ENCODE measurements around the gene SNORC.

Gene SNORC

DNA sequence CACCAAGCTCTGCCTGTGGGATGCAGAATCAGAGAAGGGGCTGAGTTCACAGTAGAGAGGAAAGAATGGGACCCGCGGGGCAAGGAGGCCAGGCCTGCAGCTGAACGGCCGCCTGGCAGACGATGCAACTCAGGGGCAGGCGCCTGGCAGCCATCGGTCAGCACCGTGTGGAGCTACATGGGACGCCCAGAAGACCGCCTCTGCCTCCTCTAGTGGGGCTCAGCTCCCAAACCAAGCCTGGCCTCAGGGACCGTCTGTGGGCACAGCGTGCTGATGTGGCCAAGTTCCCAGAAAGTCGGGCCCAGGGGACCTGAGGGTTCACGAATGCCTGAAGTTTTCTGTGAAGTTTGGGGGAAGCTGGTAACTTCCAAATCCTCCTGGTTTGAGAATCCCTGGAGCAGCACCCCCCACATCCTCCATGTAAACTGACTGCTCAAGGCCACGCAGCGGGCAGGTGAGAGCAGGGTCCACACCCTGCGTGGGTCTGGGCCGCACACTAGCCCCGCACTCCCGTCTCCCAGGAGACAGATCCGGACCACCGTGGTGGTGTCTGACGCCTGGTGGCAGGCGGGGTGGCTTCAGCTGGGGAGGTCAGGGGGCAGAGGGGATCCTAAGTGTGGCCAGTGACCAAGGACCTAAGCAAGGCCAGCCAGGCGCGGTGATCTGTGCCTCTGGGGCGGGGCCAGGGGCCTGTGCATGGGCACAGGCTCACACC lies 14.6 kb downstream of the SNORC start:
- H3K4me2 ChIP-seq, result no peak overlapping the region
- no peak overlapping the region for H3K4me3 ChIP-seq (IDR thresholded peaks at IDR 0.05; ENCODE audit: insufficient read depth, low read depth, low read length)
- H2AFZ ChIP-seq (ENCODE audit: low read depth), result no peak overlapping the region
- no peaks in the 10 kb centered on the region for H3K27me3 ChIP-seq (ENCODE audit: insufficient read depth, low read depth)
- H3K4me1 ChIP-seq (ENCODE audit: low read depth, poor library complexity, severe bottlenecking), result no peaks in the 10 kb centered on the region
- no peak overlapping the region for H3K9ac ChIP-seq
- TF ChIP-seq, protein P1, sequence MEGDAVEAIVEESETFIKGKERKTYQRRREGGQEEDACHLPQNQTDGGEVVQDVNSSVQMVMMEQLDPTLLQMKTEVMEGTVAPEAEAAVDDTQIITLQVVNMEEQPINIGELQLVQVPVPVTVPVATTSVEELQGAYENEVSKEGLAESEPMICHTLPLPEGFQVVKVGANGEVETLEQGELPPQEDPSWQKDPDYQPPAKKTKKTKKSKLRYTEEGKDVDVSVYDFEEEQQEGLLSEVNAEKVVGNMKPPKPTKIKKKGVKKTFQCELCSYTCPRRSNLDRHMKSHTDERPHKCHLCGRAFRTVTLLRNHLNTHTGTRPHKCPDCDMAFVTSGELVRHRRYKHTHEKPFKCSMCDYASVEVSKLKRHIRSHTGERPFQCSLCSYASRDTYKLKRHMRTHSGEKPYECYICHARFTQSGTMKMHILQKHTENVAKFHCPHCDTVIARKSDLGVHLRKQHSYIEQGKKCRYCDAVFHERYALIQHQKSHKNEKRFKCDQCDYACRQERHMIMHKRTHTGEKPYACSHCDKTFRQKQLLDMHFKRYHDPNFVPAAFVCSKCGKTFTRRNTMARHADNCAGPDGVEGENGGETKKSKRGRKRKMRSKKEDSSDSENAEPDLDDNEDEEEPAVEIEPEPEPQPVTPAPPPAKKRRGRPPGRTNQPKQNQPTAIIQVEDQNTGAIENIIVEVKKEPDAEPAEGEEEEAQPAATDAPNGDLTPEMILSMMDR (conservative IDR thresholded peaks at IDR 0.05; ENCODE audit: low read depth, low read length), result no peak
- no peaks in the 10 kb centered on the region for H4K20me1 ChIP-seq (ENCODE audit: insufficient read depth)
- no peaks in the 10 kb centered on the region for H3K79me2 ChIP-seq (ENCODE audit: insufficient read depth, low read depth)
- no peaks in the 10 kb centered on the region for H3K36me3 ChIP-seq (ENCODE audit: insufficient read depth)
- no peak overlapping the region for H3K27ac ChIP-seq

DNA sequence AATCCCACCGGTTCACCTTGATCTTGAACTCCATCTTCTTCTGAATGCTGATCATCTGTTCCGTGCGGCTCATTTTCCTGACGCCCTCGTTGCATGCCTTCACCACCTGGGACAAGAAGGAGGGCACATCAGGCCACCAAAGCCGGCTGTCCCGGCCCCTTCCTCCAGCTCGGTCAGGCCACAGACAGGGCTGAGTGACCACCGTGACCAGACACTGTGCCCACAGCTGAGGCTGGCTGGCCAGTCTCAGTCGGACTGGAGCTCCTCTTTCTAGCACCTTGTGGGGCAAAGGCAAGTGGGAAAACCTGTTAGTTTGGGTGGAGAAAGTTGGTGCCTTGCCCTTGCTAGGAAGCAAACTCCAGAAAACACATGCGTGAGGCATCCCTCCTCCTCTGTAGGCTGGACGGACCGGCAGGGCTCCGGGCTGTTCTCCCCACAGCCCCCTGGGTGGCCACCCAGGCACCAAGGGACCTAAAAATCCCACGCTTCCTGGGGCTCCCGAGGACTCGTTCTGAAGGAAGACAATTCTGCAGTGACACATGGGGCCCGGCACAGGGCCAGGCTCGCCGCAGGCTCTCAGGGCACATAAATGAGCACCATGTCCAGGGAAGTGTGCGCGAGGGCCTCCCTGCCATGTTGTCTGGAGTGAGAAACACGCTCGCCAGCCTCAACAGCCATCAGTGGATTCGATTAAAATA lies 15.3 kb downstream of the SNORC start:
- Histone ChIP-seq H3K4me2 (no peak overlapping the region), H4K20me1 (ENCODE audit: insufficient read depth) (no peaks in the 10 kb centered on the region), H3K27me3 (ENCODE audit: insufficient read depth, low read depth) (no peaks in the 10 kb centered on the region), H3K9ac (no peak overlapping the region), H3K4me1 (ENCODE audit: low read depth, poor library complexity, severe bottlenecking) (no peaks in the 10 kb centered on the region), H2AFZ (ENCODE audit: low read depth) (no peak overlapping the region), H3K36me3 (ENCODE audit: insufficient read depth) (no peaks in the 10 kb centered on the region), H3K4me3 (IDR thresholded peaks at IDR 0.05; ENCODE audit: insufficient read depth, low read depth, low read length) (no peak overlapping the region), H3K79me2 (ENCODE audit: insufficient read depth, low read depth) (no peaks in the 10 kb centered on the region), H3K27ac (no peak overlapping the region)
- TF ChIP-seq, protein P1 (conservative IDR thresholded peaks at IDR 0.05; ENCODE audit: low read depth, low read length), result no peak

DNA sequence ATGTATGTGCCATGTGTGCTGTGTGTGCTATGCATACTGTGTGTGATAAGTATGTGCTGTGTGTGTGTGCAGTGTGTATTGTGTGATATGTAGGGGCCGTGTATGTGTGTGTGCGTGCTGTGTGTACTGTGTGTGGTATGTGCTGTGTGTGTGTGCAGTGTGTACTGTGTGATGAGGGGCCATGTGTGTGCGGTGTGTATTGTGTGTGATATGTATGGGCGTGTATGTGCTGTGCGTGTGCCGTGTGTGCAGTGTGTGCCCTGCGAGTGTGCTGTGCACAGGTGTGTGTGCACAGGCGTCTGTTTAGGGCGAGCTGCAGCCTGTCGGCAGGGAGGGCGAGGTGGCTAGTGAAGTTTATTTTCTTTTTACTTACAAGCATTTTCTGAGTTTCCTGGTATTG lies 16.1 kb downstream of the SNORC start:
- no peaks in the 10 kb centered on the region for H3K36me3 ChIP-seq (ENCODE audit: insufficient read depth)
- no peak overlapping the region for H3K9ac ChIP-seq
- no peaks in the 10 kb centered on the region for H3K4me1 ChIP-seq (ENCODE audit: low read depth, poor library complexity, severe bottlenecking)
- no peak overlapping the region for H3K4me2 ChIP-seq
- TF ChIP-seq, protein P1 (conservative IDR thresholded peaks at IDR 0.05; ENCODE audit: low read depth, low read length), result no peak
- H4K20me1 ChIP-seq (ENCODE audit: insufficient read depth), result no peaks in the 10 kb centered on the region
- H3K27ac ChIP-seq, result no peak overlapping the region
- no peaks in the 10 kb centered on the region for H3K27me3 ChIP-seq (ENCODE audit: insufficient read depth, low read depth)
- H3K79me2 ChIP-seq (ENCODE audit: insufficient read depth, low read depth), result no peaks in the 10 kb centered on the region
- no peak overlapping the region for H2AFZ ChIP-seq (ENCODE audit: low read depth)
- no peak overlapping the region for H3K4me3 ChIP-seq (IDR thresholded peaks at IDR 0.05; ENCODE audit: insufficient read depth, low read depth, low read length)

DNA sequence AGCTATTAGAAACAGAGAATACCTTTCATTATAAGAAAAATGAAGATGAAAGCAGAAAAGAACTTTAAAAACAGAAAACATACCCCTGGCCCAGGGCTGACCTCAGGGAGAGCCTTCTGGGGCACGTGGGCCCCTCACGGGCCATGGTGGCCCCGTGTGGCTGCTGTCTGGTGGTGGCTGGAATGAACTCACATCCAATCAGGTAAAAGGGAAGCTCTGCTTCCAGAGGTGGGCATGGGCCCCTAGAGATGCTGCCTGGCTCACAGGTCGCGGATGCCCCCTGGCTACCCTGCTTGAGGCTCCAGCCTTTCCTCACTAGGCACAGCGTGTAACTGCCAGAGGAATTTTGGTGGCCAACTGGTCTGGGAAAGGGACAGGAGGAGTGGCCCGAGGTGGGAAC lies 16.6 kb downstream of the SNORC start:
- no peak overlapping the region for H3K9ac ChIP-seq
- H4K20me1 ChIP-seq (ENCODE audit: insufficient read depth), result no peaks in the 10 kb centered on the region
- H3K27me3 ChIP-seq (ENCODE audit: insufficient read depth, low read depth), result no peaks in the 10 kb centered on the region
- H3K4me3 ChIP-seq (IDR thresholded peaks at IDR 0.05; ENCODE audit: insufficient read depth, low read depth, low read length), result no peak overlapping the region
- TF ChIP-seq, protein P1 (conservative IDR thresholded peaks at IDR 0.05; ENCODE audit: low read depth, low read length), result no peak
- H3K36me3 ChIP-seq (ENCODE audit: insufficient read depth), result no peaks in the 10 kb centered on the region
- H2AFZ ChIP-seq (ENCODE audit: low read depth), result no peak overlapping the region
- H3K4me1 ChIP-seq (ENCODE audit: low read depth, poor library complexity, severe bottlenecking), result no peaks in the 10 kb centered on the region
- H3K27ac ChIP-seq, result no peak overlapping the region
- no peak overlapping the region for H3K4me2 ChIP-seq
- no peaks in the 10 kb centered on the region for H3K79me2 ChIP-seq (ENCODE audit: insufficient read depth, low read depth)
